Activated naive CD4-positive, alpha-beta T cell treated with anti-CD3 and anti-CD28 coated beads for 36 hours (primary cell): ENCODE results near the gene MUC6. TPM values are rescaled to one million over a fixed set of nuclear protein-coding genes. Genes with fewer than 3 reads are reported as not detected.

Experiments
- CTCF ChIA-PET: fragments of 350-600 bp; sonication (Branson Sonifier 250); formaldehyde crosslinking; loops from one replicate; lab custom pipeline; 2021; ENCODE audit warnings: antibody characterized with exemption; lab: Charles Lee
- DNase-seq: peaks from one replicate; pipeline ENCODE4 v3.0.0-alpha.2; 2020
- H3K27ac Mint-ChIP-seq: one replicate; pipeline ENCODE4 v1.8.0; 2021; ENCODE audit warnings: mild to moderate bottlenecking, mixed read lengths
- H3K27me3 Mint-ChIP-seq: one replicate; pipeline ENCODE4 v1.8.0; 2021; ENCODE audit warnings: low read depth, mixed read lengths
- H3K36me3 Mint-ChIP-seq: one replicate; pipeline ENCODE4 v1.8.0; 2021; ENCODE audit warnings: low read depth, mixed read lengths
- H3K4me1 Mint-ChIP-seq: one replicate; pipeline ENCODE4 v1.8.0; 2021; ENCODE audit warnings: low read depth, mixed read lengths
- H3K4me3 Mint-ChIP-seq: one replicate; pipeline ENCODE4 v1.8.0; 2021; ENCODE audit warnings: mild to moderate bottlenecking, moderate library complexity, mixed read lengths
- H3K9me3 Mint-ChIP-seq: one replicate; pipeline ENCODE4 v1.8.0; 2021; ENCODE audit warnings: mixed read lengths
- intact Hi-C: fragments of 100-400 bp; cut with micrococcal nuclease; formaldehyde crosslinking; loops from one replicate; pipeline ENCODE4 v1.15.1; 2023
- total RNA-seq, 2 experiments: library from RNA; stranded (reverse); gene quantifications; one replicate each; pipeline ENCODE4 v1.2.3, GENCODE V29; 2021

Gene MUC6
- total RNA-seq, 2 experiments from 2014 or later, result not detected

DNA sequence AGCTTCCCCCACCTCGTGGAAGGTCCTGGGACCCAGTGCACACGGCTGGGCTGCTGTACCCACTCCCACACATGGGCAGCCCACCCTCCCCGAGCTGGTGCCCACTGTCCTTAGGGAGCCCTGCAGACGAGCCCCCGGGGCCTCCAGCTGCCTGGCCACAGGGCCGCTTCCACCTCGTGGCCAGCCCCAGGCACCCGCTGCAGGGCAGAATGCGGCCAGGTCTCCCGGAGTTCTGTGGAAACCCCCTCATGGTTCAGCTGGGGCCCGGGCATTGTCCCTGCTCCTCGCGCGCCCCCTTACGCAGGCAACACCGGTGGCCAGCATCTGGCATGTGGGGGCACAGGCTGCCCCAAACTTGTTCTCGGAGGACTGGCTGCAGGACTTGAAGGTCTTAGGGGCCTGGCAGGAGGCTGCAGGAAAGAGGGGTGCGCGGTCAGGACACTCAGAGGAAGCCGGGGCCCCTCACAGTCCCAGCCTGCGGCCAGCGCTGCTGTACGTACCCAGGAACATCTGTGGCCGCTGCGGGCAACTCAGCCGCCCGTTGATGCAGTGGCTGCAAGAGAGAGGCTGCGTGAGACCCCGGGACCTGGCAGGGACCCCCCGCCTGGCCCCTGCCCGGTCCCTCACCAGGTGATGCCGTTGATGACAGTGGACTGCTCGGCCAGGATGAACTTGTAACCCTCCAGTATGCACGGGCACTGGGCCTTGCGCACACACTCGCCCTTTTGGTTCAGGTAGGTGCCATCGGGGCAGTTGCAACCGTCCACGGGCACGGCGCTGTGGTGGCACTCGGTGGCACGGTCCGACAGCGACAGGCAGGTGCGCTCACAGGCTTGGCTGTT, 9.7 kb downstream of the MUC6 start:
- Mint-ChIP-seq H3K4me3 (no peak overlapping the region), H3K27me3 (no peaks in the 10 kb centered on the region), H3K27ac (no peak overlapping the region), H3K9me3 (no peaks in the 10 kb centered on the region), H3K36me3 (no peaks in the 10 kb centered on the region), H3K4me1 (no peaks in the 10 kb centered on the region)
- no peak for DNase-seq
- intact Hi-C loops, result no loop called here
- CTCF ChIA-PET, result no interaction called here

DNA sequence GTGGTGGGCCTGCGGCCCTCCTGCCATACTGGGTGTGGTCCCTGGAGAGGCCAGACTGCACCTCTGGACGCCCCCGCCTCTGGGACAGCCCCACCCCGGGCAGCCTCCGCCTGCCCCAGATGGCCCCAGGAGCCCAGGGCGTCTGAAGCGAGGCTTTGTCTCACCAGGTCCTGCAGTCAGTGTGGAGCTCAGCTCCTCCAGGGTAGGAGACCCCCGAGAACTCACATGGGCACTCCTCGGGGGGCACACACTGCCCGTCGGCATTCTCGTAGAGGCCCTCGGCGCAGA, 10.4 kb downstream of the MUC6 start:
- no peak for DNase-seq
- H3K4me3 Mint-ChIP-seq, result no peak overlapping the region
- H3K27ac Mint-ChIP-seq, result no peak overlapping the region
- H3K27me3 Mint-ChIP-seq, result no peaks in the 10 kb centered on the region
- no peaks in the 10 kb centered on the region for H3K36me3 Mint-ChIP-seq
- no peaks in the 10 kb centered on the region for H3K9me3 Mint-ChIP-seq
- CTCF ChIA-PET, result no interaction called here
- intact Hi-C loops, result no loop called here
- H3K4me1 Mint-ChIP-seq, result no peaks in the 10 kb centered on the region

DNA sequence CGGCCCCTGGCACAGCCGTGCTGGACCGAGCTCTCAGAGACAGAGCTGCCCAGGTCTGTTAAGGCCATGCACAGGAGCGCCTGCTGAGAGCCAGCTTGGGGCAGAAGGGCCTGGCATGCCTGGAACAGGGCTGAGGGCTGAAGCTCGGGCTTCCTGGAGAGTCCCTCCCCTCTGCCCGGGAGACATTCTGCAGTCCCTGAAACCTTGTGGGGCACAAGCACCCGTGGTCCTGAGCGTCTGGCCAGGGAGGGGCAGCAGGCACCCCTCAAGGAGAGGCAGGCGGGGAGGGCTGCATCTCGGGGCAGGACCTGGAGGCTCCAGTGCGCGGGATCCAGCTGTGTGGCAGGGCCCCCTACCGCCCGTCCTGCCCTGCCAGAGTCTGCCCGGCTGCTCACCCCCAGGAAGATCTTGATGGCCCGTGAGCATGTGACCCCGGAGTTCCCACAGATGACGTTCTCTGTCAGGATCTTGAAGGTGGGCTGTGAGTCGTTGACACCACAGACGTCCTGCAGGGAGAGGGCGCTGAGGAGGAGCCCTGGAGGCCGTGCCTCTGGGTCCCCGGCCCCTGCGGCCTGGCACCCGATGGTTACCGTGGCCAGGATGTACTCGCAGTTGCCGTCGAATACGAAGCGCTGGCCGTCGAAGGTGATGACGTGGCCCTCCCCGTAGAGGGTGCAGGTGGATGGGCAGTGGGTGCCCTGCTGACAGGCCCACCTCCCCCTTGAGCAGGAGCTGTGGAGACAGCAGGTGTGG, 10.9 kb downstream of the MUC6 start:
- Mint-ChIP-seq H3K27ac (no peak overlapping the region), H3K4me1 (no peaks in the 10 kb centered on the region), H3K27me3 (no peaks in the 10 kb centered on the region), H3K4me3 (no peak overlapping the region), H3K36me3 (no peaks in the 10 kb centered on the region), H3K9me3 (no peaks in the 10 kb centered on the region)
- DNase-seq, result no peak
- intact Hi-C loops, result no loop called here
- CTCF ChIA-PET, result interaction anchor here (1.1 kb wide), 1 partner anchor 25 kb away, joined by 3 read pairs; no protein-coding TSS in a partner anchor

DNA sequence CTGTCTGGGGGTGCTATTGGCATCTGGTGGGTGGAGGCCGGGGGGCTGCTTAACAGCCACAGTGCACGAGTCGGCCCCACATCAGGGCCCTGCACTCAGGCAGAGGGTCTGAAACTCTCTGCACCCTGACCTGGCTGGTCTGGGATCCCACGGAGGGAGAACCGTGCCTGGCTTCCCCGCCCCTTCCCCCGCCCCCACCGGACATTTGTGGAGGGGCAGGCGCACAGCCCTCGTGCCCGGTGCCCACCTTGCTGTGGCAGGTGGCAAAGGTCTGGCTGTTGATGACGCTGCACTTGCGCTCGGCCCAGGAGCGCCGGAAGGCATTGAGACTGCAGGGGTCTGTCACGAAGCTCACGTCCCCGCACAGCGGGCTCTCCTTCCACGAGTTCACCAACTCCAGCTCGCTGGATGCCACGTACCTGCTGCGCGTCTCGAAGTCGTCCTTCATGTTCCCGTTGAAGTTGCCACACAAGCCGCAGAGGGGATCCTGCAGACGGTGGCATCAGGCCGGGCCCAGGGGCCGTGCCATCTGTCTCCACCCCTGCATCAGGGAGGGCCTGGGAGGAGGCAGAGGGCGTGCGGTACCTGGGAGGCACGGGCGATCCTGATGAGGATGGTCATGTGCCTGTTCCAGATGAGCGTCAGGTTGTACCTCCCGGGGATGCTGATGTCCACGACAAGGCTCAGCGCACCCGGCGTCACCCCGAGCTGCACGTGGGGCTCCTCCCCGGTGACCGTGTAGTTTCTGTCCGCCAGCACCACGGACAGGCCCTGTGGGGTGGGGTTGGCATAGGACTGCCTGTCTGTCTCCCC, 11.7 kb downstream of the MUC6 start:
- DNase-seq, result no peak
- Mint-ChIP-seq H3K27me3 (no peaks in the 10 kb centered on the region), H3K4me3 (no peak overlapping the region), H3K36me3 (no peaks in the 10 kb centered on the region), H3K9me3 (no peaks in the 10 kb centered on the region), H3K27ac (no peak overlapping the region), H3K4me1 (no peaks in the 10 kb centered on the region)
- intact Hi-C loops, result no loop called here
- CTCF ChIA-PET, result interaction anchor here (1.1 kb wide), 1 partner anchor 26 kb away, joined by 3 read pairs; no protein-coding TSS in a partner anchor

DNA sequence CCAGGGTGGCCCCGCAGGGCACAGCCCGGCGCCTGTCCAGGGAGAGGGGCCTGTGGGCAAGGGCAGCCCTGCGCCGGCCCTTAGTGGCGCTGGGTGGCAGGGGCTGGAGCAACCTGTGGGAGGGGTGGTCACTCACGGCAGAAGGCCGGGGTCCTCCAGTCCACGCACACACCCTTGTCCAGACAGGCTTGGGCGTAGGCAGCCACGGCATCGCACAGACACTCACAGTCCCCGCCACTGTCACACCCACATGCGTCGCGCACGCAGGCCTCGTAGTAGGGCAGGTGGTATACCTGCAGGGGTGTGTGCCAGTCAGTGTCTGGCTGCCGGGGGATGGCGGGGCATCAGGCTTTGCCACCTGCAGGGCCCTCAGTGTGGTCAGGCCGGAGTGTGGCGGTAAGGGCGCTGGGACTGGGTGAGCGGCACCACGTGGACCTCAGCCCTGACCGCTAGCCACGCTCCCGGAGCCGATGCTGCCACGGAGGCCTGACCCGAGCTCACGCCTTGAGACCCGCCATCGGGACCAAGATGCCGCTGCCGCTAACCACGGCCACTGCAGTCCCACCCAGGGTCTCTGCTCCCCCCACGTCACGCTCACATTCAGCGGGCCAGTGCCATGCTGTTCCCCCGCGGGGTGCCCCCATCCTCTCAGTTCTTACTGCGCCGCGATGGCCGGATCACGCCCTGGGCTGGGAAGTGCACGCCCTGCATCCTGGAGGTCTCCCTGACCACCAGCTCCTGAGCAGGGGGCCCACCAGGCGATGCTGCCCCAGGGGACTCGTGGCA, 12.5 kb downstream of the MUC6 start:
- H3K36me3 Mint-ChIP-seq, result no peaks in the 10 kb centered on the region
- H3K27ac Mint-ChIP-seq, result no peak overlapping the region
- CTCF ChIA-PET, result interaction anchor here (1.1 kb wide), 1 partner anchor 27 kb away, joined by 3 read pairs; no protein-coding TSS in a partner anchor
- H3K9me3 Mint-ChIP-seq, result no peaks in the 10 kb centered on the region
- no peak overlapping the region for H3K4me3 Mint-ChIP-seq
- H3K27me3 Mint-ChIP-seq, result no peaks in the 10 kb centered on the region
- no peak for DNase-seq
- no peaks in the 10 kb centered on the region for H3K4me1 Mint-ChIP-seq
- intact Hi-C loops, result no loop called here

DNA sequence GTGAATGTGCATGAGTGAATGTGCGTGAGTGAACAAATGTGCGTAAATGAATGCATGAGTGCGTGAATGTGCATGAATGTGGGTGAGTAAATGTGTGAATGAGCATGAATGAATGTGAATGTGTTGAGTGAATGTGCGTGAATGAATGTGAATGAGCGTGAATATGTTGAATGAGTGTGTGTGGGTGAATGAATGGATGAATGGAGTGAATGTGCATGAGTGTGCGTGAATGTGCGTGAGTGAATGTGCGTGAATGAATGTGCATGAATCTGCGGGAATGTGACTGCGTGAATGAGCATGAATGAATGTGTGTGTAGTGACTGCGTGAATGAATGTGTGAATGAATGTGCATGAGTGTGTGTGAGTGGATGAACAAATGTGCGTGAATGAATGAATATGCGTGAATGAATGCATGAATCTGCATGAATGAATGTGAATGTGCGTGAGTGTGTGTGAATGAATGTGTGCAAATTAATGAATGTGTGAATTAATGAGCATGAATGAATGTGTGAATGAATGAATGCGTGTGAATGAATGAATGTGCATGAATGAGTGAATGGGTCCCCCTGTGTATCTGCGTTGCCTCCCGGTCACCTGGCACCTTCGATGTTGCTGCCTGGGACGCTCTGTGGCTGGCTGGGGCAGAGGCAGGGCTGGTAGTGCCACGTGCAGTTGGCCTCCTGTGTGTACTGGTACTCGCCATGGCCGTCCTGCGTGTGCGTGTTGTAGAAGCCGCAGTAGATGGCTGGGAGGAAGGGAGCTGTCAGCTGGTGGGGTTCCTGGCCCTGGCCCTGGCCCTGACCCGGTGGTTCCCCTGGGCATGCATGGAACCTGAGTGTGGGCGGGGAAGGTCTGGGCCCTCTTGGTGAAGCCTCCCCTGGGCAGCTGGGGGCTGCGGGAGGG, 13.4 kb downstream of the MUC6 start:
- Mint-ChIP-seq H3K4me3 (no peak overlapping the region), H3K4me1 (peaks cover under 1% of the 10 kb centered on the region), H3K9me3 (no peaks in the 10 kb centered on the region), H3K27ac (no peak overlapping the region), H3K36me3 (no peaks in the 10 kb centered on the region), H3K27me3 (no peaks in the 10 kb centered on the region)
- intact Hi-C loops, result no loop called here
- no peak for DNase-seq
- CTCF ChIA-PET, result no interaction called here

DNA sequence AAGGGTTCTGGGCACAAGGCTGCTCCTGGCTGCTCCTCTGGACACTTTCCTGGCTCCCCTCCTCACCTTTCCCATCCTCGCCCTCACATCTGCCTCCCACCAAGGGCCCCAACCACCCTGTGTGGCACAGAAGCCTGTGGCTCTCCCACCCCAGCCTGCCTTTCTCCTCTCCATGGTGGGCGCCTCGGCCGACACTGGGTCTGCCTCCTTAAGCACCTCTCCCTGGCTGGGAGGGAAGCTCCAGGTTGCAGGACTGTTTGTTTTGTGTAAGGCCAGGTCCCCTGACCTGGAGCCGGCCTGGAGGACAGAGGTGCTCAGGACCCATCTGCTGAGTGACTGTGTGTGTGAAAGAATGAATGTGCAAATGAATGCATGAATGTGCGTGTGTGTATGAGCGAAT, 14.1 kb downstream of the MUC6 start:
- no peak overlapping the region for H3K4me3 Mint-ChIP-seq
- intact Hi-C loops, result no loop called here
- no peaks in the 10 kb centered on the region for H3K9me3 Mint-ChIP-seq
- H3K4me1 Mint-ChIP-seq, result peaks cover 6% of the 10 kb centered on the region
- CTCF ChIA-PET, result no interaction called here
- no peaks in the 10 kb centered on the region for H3K27me3 Mint-ChIP-seq
- no peaks in the 10 kb centered on the region for H3K36me3 Mint-ChIP-seq
- no peak overlapping the region for H3K27ac Mint-ChIP-seq
- no peak for DNase-seq

DNA sequence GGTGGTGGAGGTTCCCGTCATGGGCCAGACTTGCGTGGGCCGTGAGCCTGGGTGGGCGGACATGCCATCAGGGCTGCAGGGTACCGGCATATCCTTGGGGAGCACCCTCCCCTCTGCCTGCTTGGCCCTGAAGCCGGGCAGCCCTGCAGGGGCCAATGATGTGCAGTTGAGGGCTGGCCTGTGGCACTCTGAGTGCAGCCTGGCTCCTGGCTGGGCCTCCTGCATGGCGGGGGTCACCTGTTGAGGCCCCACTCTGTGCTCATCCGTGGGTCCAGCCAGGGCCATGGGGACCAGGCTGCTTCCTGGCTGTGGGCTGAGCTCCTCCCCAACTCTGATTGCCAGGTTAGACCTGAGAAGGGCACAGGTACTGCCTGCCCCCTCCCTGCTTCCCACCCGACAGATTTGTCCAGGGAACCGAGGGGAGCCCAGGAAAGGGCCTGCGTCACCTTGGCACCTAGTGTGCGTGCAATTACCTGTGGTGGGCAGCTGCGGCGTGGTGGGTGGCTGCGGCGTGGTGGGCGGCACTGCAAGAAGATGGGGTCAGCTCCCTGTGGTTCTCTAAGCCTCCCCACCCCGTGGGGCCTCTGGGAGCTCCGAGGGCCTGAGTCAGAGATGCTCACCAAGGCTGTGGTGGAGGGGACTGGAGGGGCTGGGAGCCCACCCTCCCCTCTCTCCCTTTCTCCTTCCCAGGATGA, 16.2 kb downstream of the MUC6 start:
- H3K36me3 Mint-ChIP-seq, result no peaks in the 10 kb centered on the region
- H3K27me3 Mint-ChIP-seq, result no peaks in the 10 kb centered on the region
- no peak for DNase-seq
- no peak overlapping the region for H3K4me3 Mint-ChIP-seq
- H3K9me3 Mint-ChIP-seq, result no peaks in the 10 kb centered on the region
- H3K27ac Mint-ChIP-seq, result no peak overlapping the region
- CTCF ChIA-PET, result no interaction called here
- peaks cover 15% of the 10 kb centered on the region for H3K4me1 Mint-ChIP-seq
- intact Hi-C loops, result no loop called here

DNA sequence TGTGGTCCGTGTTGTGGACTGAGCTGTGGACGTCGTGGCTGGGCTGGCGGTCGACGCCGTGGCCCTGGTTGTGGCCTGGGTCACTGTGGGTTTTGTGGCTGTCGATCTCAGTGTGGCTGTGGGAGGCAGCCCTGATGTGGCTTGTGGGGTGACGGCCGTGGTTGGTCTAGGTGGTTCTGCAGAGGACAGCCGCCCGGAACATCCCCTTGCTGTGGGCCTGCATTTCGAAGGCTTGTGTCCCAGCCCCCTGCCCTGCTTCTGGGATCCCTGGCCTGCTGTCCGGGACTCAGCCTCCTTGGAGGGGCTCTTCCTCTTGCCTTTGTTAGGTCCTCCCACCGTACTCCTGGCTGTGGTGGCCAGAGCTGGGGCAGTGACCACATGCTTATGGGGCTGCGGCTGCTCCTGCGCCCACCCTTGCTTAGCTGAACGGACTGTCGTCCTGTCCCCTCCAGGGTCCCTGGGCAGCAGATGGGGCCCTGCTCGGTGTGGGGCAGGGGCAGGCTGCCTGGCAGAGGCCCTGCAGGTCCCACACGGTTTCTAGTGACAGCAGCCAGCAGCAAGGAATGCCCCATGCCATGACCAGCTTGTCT, 17.1 kb downstream of the MUC6 start:
- Mint-ChIP-seq H3K4me3 (no peak overlapping the region), H3K36me3 (no peaks in the 10 kb centered on the region), H3K9me3 (no peaks in the 10 kb centered on the region), H3K27me3 (no peaks in the 10 kb centered on the region), H3K27ac (no peak overlapping the region), H3K4me1 (peaks cover 15% of the 10 kb centered on the region)
- DNase-seq, result no peak
- intact Hi-C loops, result no loop called here
- CTCF ChIA-PET, result no interaction called here

DNA sequence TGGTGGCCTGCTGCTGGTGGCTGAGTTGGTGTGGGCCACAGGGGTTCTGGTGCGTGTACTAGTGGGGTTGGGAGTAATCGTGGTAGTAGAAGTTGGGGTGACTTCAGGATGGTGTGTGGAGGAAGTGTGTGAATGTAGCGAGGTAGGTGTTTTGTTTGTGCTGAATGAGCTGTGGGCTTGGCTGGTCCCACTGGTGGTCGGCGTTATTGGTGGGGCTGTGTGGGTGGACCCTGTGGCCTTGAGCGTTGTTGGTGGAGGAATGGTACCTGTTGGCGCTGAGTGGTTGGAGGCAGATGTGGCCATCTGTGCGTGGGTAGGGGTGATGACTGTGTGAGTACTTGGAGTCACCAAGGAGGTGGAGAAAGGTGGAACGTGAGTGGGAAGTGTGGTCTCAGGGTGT, 18.4 kb downstream of the MUC6 start:
- Mint-ChIP-seq H3K4me3 (no peak overlapping the region), H3K4me1 (peaks cover 15% of the 10 kb centered on the region), H3K27me3 (no peaks in the 10 kb centered on the region), H3K9me3 (no peaks in the 10 kb centered on the region), H3K36me3 (no peaks in the 10 kb centered on the region), H3K27ac (no peak overlapping the region)
- DNase-seq, result no peak
- CTCF ChIA-PET, result interaction anchor here (1.0 kb wide), 1 partner anchor 42 kb away, joined by 3 read pairs; no protein-coding TSS in a partner anchor
- intact Hi-C loops, result no loop called here
